ENCODE data around the gene BCKDHB. TPM values are rescaled to one million over a fixed set of nuclear protein-coding genes. Genes with fewer than 3 reads are reported as not detected.

Gene BCKDHB
- total and polyA plus RNA-seq, 2 donors (not counting 3 experiments of a cell fraction or from before 2014, with no cell fraction given): 5.6 to 12.2 TPM

DNA sequence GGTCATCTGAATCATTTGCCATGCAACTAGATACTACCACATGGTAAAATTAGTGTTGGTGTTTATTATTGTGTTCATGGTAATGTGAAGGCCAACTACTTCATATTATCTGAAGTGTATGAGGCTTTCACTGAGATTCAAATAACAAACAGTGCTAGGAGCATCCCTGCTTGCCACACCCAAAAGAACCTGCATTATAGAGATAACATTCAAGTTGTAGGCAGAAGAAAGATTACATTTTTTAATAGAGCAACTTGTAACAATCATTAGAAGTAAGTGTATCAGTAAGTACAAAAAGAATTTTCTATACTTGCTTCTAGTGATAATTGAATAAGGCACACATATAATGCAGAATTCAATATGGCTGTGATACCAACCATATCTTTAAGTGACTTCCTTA lies 49.8 kb downstream of the BCKDHB start:
- H3K4me2 ChIP-seq (ENCODE audit: insufficient read depth, low read length): no peak overlapping the region
- H3K4me3 ChIP-seq (replicated peaks in 1 of 3; ENCODE audit: insufficient read depth in 1 of 3, low read depth in 1 of 3, low read length in 3 of 3): no peak overlapping the region
- ChIA-PET CTCF (interaction anchor here (1.5 kb wide), 1 partner anchor 13 kb away, joined by 7 read pairs; no protein-coding TSS in a partner anchor), POLR2A (no interaction called here)
- H3K9ac ChIP-seq (replicated peaks; ENCODE audit: extremely low read depth, insufficient read depth, low read length): no peak overlapping the region
- no peak for DNase-seq (ENCODE audit: low read depth, low spot score)
- no peaks in the 10 kb centered on the region for H3K4me1 ChIP-seq (ENCODE audit: control insufficient read depth, extremely low read depth, insufficient read depth, low read length)
- no peaks in the 10 kb centered on the region for H3K36me3 ChIP-seq (ENCODE audit: control insufficient read depth in 2 of 2, extremely low read depth in 1 of 2, insufficient read depth in 2 of 2, low read length in 2 of 2)
- no peaks in the 10 kb centered on the region for H3K9me3 ChIP-seq (replicated peaks; ENCODE audit: control insufficient read depth, insufficient read depth, low read length)
- intact Hi-C loops (cut with micrococcal nuclease) (no loop called here), dilution Hi-C loops (cut with MboI; ENCODE audit: extremely low pct_ligation_motif_present, low sequenced_read_pairs) (no loop called here)
- no peaks in the 10 kb centered on the region for H3K27me3 ChIP-seq (ENCODE audit: control insufficient read depth in 2 of 2, insufficient read depth in 2 of 2, low read length in 2 of 2)
- H3K27ac ChIP-seq (ENCODE audit: insufficient read depth, low read depth, low read length): no peak overlapping the region
- no peaks in the 10 kb centered on the region for H3K79me2 ChIP-seq (ENCODE audit: control insufficient read depth, insufficient read depth, low read length)
- no peak overlapping the region for H2AFZ ChIP-seq (ENCODE audit: low read depth, low read length)
- no peak for TF ChIP-seq FOS (IDR thresholded peaks at IDR 0.05; ENCODE audit: borderline replicate concordance, insufficient read depth, low read length)
- TF ChIP-seq POLR2AphosphoS5 (IDR thresholded peaks at IDR 0.05; ENCODE audit: insufficient read depth, low read depth, low read length): no peak
- TF ChIP-seq, protein P1, sequence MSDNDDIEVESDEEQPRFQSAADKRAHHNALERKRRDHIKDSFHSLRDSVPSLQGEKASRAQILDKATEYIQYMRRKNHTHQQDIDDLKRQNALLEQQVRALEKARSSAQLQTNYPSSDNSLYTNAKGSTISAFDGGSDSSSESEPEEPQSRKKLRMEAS (IDR thresholded peaks at IDR 0.05; ENCODE audit: insufficient read depth, insufficient read length): no peak
- TF ChIP-seq GATA2 (IDR thresholded peaks at IDR 0.05; ENCODE audit: insufficient read depth, insufficient read length, low read depth, low read length): no peak
- H4K20me1 ChIP-seq (replicated peaks; ENCODE audit: control insufficient read depth, extremely low read depth, insufficient read depth, low read length): no peaks in the 10 kb centered on the region
- no peaks in the 10 kb centered on the region for H3K9me1 ChIP-seq (replicated peaks; ENCODE audit: control insufficient read depth, extremely low read depth, insufficient read depth, low read length)
- no TSS peak for BruUV-seq (replicated peaks)
- FAIRE-seq: no peak

DNA sequence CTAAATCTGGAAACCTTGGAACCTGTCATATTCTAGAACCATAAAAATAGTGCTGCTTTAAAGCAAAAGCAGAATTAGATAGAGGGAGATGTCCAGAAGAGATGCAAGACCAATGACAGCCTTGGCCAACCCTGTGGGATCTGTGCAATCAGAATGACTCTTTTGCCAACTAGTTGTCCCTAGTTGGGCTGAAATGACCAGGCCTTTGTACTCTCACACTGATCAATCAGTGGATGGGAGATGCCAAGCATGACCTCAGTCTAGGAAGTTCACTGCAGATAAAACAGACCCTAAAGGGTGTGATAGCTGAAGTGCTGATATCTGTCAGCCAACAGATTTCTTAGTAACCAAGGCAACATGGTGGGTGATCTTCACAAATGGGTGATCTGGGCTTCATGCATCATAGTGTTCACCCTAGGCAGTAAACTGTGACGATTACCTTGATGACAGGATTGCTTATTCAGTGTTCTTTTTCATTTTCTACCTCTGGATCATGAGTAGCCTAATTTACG lies 52.1 kb downstream of the BCKDHB start:
- ChIA-PET CTCF (no interaction called here), POLR2A (no interaction called here)
- BruUV-seq (replicated peaks): no TSS peak
- TF ChIP-seq POLR2AphosphoS5 (IDR thresholded peaks at IDR 0.05; ENCODE audit: insufficient read depth, low read depth, low read length): no peak
- TF ChIP-seq POLR2A (IDR thresholded peaks at IDR 0.05; ENCODE audit: low read depth, low read length): no peak
- TF ChIP-seq JUN (IDR thresholded peaks at IDR 0.05; ENCODE audit: borderline replicate concordance, insufficient read depth, insufficient read length, low read depth): no peak
- no peak for TF ChIP-seq GATA2 (IDR thresholded peaks at IDR 0.05; ENCODE audit: insufficient read depth, insufficient read length, low read depth, low read length)
- TF ChIP-seq, protein P2, sequence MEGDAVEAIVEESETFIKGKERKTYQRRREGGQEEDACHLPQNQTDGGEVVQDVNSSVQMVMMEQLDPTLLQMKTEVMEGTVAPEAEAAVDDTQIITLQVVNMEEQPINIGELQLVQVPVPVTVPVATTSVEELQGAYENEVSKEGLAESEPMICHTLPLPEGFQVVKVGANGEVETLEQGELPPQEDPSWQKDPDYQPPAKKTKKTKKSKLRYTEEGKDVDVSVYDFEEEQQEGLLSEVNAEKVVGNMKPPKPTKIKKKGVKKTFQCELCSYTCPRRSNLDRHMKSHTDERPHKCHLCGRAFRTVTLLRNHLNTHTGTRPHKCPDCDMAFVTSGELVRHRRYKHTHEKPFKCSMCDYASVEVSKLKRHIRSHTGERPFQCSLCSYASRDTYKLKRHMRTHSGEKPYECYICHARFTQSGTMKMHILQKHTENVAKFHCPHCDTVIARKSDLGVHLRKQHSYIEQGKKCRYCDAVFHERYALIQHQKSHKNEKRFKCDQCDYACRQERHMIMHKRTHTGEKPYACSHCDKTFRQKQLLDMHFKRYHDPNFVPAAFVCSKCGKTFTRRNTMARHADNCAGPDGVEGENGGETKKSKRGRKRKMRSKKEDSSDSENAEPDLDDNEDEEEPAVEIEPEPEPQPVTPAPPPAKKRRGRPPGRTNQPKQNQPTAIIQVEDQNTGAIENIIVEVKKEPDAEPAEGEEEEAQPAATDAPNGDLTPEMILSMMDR (IDR thresholded peaks at IDR 0.05; ENCODE audit: extremely low read depth in 1 of 2, insufficient read depth in 1 of 2, low read depth in 1 of 2, low read length in 2 of 2): no peak
- TF ChIP-seq FOS (IDR thresholded peaks at IDR 0.05; ENCODE audit: borderline replicate concordance, insufficient read depth, low read length): no peak
- no peak for TF ChIP-seq MYC (IDR thresholded peaks at IDR 0.05; ENCODE audit: low read depth, low read length)
- TF ChIP-seq EZH2 (IDR thresholded peaks at IDR 0.05; ENCODE audit: borderline replicate concordance, low read depth, low read length, severe bottlenecking): no peak
- TF ChIP-seq, protein P1 (IDR thresholded peaks at IDR 0.05; ENCODE audit: insufficient read depth, insufficient read length): no peak
- Histone ChIP-seq H3K27me3 (ENCODE audit: control insufficient read depth in 2 of 2, insufficient read depth in 2 of 2, low read length in 2 of 2) (no peaks in the 10 kb centered on the region), H3K4me2 (ENCODE audit: insufficient read depth, low read length) (no peak overlapping the region), H3K9me3 (replicated peaks; ENCODE audit: control insufficient read depth, insufficient read depth, low read length) (no peaks in the 10 kb centered on the region), H3K79me2 (ENCODE audit: control insufficient read depth, insufficient read depth, low read length) (no peaks in the 10 kb centered on the region), H3K9me1 (replicated peaks; ENCODE audit: control insufficient read depth, extremely low read depth, insufficient read depth, low read length) (no peaks in the 10 kb centered on the region), H3K4me3 (replicated peaks in 1 of 3; ENCODE audit: insufficient read depth in 1 of 3, low read depth in 1 of 3, low read length in 3 of 3) (no peak overlapping the region), H4K20me1 (replicated peaks; ENCODE audit: control insufficient read depth, extremely low read depth, insufficient read depth, low read length) (no peaks in the 10 kb centered on the region), H3K36me3 (ENCODE audit: control insufficient read depth in 2 of 2, extremely low read depth in 1 of 2, insufficient read depth in 2 of 2, low read length in 2 of 2) (no peaks in the 10 kb centered on the region), H3K9ac (replicated peaks; ENCODE audit: extremely low read depth, insufficient read depth, low read length) (no peak overlapping the region), H2AFZ (ENCODE audit: low read depth, low read length) (no peak overlapping the region), H3K27ac (ENCODE audit: insufficient read depth, low read depth, low read length) (no peak overlapping the region), H3K4me1 (ENCODE audit: control insufficient read depth, extremely low read depth, insufficient read depth, low read length) (peaks cover under 1% of the 10 kb centered on the region)
- intact Hi-C loops (cut with micrococcal nuclease): no loop called here
- DNase-seq (ENCODE audit: low read depth, low spot score) (no peak), FAIRE-seq (no peak)
- dilution Hi-C loops (cut with MboI; ENCODE audit: extremely low pct_ligation_motif_present, low sequenced_read_pairs): no loop called here

Data from endothelial cell of umbilical vein (primary cell).